ENCODE measurements around the gene DCX. TPM values are rescaled to one million over a fixed set of nuclear protein-coding genes. Genes with fewer than 3 reads are reported as not detected.

DCX gene
- total and polyA plus RNA-seq, 3 donors from 2014 or later = 0.16 to 0.44 (median 0.19) TPM

DNA sequence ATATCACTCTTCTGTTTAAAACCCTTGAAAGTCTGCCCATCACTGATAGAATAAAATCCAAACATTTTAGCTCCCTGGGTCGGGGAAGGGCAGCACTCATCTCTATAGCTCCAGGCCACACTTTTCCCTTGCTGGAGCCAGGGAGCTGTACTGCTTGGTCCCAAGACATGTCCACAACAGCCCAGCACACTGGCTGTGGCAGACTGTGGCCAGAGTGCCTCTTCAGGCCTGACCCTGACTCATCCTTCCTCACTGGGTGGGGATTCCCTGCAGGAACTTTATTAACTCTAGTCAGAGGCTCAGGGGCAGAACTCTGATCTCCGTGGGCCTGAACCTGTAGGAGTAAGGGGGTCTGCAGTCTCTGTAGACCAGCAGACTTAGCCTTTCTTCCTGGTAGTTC lies 71.9 kb downstream of the DCX start:
- TF ChIP-seq, protein P1, sequence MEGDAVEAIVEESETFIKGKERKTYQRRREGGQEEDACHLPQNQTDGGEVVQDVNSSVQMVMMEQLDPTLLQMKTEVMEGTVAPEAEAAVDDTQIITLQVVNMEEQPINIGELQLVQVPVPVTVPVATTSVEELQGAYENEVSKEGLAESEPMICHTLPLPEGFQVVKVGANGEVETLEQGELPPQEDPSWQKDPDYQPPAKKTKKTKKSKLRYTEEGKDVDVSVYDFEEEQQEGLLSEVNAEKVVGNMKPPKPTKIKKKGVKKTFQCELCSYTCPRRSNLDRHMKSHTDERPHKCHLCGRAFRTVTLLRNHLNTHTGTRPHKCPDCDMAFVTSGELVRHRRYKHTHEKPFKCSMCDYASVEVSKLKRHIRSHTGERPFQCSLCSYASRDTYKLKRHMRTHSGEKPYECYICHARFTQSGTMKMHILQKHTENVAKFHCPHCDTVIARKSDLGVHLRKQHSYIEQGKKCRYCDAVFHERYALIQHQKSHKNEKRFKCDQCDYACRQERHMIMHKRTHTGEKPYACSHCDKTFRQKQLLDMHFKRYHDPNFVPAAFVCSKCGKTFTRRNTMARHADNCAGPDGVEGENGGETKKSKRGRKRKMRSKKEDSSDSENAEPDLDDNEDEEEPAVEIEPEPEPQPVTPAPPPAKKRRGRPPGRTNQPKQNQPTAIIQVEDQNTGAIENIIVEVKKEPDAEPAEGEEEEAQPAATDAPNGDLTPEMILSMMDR (IDR thresholded peaks at IDR 0.05) = no peak
- no peak for TF ChIP-seq POLR2A (IDR thresholded peaks at IDR 0.05)
- Histone ChIP-seq H3K27me3 (no peaks in the 10 kb centered on the region), H3K9me3 (no peaks in the 10 kb centered on the region), H3K36me3 (ENCODE audit: low read depth, missing control alignments) (no peaks in the 10 kb centered on the region), H3K27ac (no peak overlapping the region), H3K4me1 (no peaks in the 10 kb centered on the region), H3K4me3 (no peak overlapping the region)
- WGBS, 2 donors = 87 to 100% methylated on average over 1 to 2 of the region's 2 CpGs
- intact Hi-C loops (cut with DNase I; ENCODE audit: low total_unique reads) = no loop called here
- no peak for DNase-seq

DNA sequence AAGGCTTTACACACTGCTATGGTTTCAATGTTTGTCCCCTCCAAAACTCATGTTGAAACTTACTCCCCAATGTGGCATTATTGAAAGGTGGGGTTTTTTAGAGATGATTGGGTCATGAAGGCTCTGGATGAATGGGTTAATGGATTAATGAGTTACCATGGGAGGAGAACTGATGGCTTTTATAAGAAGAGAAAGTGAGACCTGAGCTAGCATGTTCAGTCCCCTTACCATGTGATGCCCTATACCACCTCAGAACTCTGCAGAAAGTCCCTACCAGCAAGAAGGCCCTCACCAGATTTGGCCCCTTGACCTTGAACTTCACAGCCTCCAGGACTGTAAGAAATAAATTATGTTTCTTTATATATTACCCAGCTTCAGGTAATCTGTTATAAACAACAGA lies 72.8 kb downstream of the DCX start:
- no peak for DNase-seq
- Histone ChIP-seq H3K4me1 (no peaks in the 10 kb centered on the region), H3K27ac (no peak overlapping the region), H3K36me3 (ENCODE audit: low read depth, missing control alignments) (no peaks in the 10 kb centered on the region), H3K27me3 (no peaks in the 10 kb centered on the region), H3K4me3 (no peak overlapping the region), H3K9me3 (no peaks in the 10 kb centered on the region)
- TF ChIP-seq POLR2A (IDR thresholded peaks at IDR 0.05) = no peak
- TF ChIP-seq, protein P1 (IDR thresholded peaks at IDR 0.05) = no peak
- intact Hi-C loops (cut with DNase I; ENCODE audit: low total_unique reads) = no loop called here

DNA sequence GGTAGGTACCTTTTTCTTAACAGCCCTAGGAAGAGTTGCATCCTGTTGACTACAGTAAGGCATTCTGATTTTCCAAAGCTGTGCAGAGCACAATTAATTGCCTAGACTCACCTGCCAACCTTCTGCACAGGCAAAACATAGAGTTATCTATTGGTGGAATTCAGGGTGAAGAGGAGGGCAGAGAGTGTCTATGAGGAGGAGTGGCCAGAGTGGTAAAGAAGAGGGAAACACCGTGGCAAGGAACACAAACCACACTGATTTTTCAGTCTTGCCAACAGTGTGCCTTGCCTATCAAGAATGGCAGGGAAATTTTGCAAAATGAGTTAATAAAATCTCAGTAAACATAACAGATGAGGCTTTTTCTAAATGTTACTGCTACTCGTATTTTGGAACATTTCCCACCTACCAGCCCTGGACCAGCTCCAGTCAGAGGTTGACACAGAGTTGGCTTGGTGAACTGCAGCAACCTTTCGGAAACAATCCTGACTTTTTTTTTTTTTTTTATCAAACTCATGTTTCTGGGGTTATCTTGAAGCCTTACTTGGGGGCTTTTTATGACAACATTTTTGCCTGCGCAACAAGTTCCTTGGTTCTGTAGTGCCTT lies 73.8 kb downstream of the DCX start:
- 52 to 67% methylated on average over 4 of the region's 4 CpGs for WGBS, 2 donors
- DNase-seq = no peak
- H3K27me3 ChIP-seq = no peaks in the 10 kb centered on the region
- no peaks in the 10 kb centered on the region for H3K36me3 ChIP-seq (ENCODE audit: low read depth, missing control alignments)
- TF ChIP-seq POLR2A (IDR thresholded peaks at IDR 0.05) = no peak
- TF ChIP-seq, protein P1 (IDR thresholded peaks at IDR 0.05) = no peak
- H3K9me3 ChIP-seq = no peaks in the 10 kb centered on the region
- no peak overlapping the region for H3K4me3 ChIP-seq
- H3K4me1 ChIP-seq = no peaks in the 10 kb centered on the region
- intact Hi-C loops (cut with DNase I; ENCODE audit: low total_unique reads) = no loop called here
- no peak overlapping the region for H3K27ac ChIP-seq

DNA sequence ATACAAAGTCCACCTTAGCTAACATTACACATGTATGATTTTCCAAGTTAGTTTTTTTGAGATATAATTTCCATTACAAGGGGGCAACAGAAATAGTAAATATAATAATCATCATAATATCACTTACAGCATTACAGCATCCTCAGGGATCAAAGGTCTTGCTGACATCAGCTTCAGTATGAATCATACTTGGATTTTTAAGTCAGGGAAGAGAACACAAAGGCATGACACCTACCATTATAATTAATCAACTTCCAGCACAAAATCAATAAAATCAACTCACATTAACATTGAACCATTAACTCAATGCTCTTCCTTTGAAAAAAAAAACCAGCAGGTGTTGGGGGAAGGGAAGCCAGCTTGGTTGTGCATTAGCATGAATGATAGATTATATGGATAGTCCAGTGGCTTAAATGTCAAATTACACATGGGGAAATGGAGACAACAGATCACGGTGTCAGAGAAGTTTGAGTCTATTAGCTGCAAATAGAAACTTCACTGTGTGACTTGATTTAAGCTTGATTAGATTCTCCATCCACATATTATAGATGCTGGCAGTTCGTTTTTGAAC lies 74.8 kb downstream of the DCX start:
- no peak overlapping the region for H3K4me3 ChIP-seq
- no peaks in the 10 kb centered on the region for H3K36me3 ChIP-seq (ENCODE audit: low read depth, missing control alignments)
- H3K27me3 ChIP-seq = no peaks in the 10 kb centered on the region
- no peaks in the 10 kb centered on the region for H3K9me3 ChIP-seq
- intact Hi-C loops (cut with DNase I; ENCODE audit: low total_unique reads) = no loop called here
- TF ChIP-seq, protein P1 (IDR thresholded peaks at IDR 0.05) = no peak
- 83 to 96% methylated on average over 2 of the region's 2 CpGs for WGBS, 2 donors
- DNase-seq = no peak
- H3K27ac ChIP-seq = no peak overlapping the region
- no peaks in the 10 kb centered on the region for H3K4me1 ChIP-seq

DNA sequence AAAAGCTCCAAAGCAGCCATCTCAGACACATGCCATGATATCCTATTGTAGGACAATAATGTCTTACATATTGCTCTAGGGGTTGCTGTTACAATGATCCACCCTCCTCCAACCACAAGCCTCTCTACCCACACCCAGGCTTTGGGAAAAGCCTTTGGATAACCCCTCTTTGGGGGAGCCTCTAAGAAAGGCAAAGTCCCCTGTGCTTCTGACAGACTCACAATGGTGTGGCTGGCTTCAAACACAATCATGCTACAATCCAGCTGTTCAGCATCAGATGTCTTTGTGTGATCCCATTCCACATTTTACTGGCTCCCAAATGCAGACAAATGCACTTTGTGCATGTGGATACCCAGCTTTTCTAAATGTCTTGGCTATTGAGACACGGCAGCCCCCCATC lies 75.9 kb downstream of the DCX start:
- no peak for DNase-seq
- WGBS, 2 donors = 92 to 100% methylated on average over 1 of the region's 1 CpG
- Histone ChIP-seq H3K4me3 (no peak overlapping the region), H3K36me3 (ENCODE audit: low read depth, missing control alignments) (no peaks in the 10 kb centered on the region), H3K27ac (no peak overlapping the region), H3K9me3 (no peaks in the 10 kb centered on the region), H3K4me1 (no peaks in the 10 kb centered on the region), H3K27me3 (no peaks in the 10 kb centered on the region)
- intact Hi-C loops (cut with DNase I; ENCODE audit: low total_unique reads) = no loop called here
- TF ChIP-seq POLR2A (IDR thresholded peaks at IDR 0.05) = no peak
- TF ChIP-seq, protein P1 (IDR thresholded peaks at IDR 0.05) = no peak
